SKM-1 treated with dmso at 0.1 percent for 144 hours (cell line): ENCODE results near the gene UBE2G2.
"Not testable (repeated sequence)": the region's sequence is repeated elsewhere in the genome, so short reads cannot be mapped to it uniquely, and the experiment has no call there.

Experiments
- DNase-seq: peaks from one replicate; lab custom pipeline; 2025; ENCODE audit not compliant: unreplicated experiment; lab: John Stamatoyannopoulos, UW

UBE2G2 gene

DNA sequence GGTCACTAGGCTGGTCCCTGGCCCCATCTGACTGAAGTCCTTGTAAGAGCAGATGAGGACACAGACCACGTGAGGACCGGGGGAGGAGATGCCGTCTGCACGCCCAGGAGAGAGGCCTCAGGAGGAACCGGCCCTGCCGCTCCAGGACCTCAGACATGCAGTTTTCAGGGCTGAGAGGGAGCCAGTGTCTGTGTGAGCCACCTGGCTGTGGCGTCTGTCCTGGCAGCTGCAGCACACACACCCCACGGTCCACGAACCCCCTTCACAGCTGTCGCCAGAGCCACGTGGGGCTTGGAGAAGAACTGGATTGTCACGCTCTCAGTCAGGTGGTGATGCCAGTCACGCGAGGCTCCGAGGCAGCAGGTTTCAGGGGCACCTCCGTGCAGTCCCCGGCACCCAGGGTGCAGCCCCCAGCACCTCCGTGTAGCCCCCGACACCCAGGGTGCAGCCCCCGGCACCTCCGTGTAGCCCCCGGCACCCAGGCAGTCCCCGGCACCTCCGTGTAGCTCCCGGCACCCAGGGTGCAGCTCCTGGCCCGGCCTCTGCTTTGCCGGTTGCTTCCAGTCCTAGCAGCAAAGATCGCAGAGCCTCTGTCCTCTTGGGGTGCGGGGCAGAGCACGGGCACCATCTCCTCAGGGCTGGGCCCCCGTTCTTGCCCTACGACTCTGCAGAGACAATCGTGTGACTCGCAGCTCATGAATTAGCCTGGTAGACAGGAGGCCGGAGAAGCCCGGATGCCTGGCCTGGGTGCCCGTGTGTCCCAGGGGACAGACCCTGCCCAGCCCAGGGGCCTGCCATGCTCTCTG lies 35.2 kb upstream of the UBE2G2 start:
- DNase-seq: peak; percentile 53

DNA sequence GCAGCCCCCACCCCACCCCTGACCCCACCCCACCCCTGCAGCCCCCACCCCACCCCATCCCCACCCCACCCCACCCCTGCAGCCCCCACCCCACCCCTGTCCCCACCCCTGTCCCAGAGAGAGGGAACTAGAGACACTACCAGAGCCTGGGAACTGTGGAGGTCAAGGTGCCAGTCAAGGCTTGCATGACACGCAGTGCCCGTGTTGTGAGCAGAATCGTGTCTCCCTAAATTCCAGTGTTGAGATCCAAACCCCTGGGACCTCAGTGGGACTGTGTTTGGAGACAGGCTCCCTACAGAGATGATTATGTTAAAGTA lies 34.7 kb upstream of the UBE2G2 start:
- no peak for DNase-seq

DNA sequence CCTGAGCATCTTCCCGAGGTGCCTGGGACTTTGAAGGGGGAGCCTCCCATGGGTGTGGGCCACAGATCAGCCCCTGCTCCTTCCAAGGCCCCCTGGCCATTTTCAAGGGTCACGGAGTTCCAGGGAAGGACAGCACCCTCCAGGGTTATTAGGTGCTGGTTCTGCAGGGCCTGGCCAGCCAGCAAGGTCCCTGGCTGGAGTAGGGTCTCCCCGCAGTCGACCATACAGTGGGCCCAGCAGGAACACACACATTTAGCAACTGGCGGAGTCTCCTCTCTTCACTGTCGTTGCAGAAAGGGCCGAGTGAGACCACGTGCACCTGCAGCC lies 34.0 kb upstream of the UBE2G2 start:
- DNase-seq: no peak

DNA sequence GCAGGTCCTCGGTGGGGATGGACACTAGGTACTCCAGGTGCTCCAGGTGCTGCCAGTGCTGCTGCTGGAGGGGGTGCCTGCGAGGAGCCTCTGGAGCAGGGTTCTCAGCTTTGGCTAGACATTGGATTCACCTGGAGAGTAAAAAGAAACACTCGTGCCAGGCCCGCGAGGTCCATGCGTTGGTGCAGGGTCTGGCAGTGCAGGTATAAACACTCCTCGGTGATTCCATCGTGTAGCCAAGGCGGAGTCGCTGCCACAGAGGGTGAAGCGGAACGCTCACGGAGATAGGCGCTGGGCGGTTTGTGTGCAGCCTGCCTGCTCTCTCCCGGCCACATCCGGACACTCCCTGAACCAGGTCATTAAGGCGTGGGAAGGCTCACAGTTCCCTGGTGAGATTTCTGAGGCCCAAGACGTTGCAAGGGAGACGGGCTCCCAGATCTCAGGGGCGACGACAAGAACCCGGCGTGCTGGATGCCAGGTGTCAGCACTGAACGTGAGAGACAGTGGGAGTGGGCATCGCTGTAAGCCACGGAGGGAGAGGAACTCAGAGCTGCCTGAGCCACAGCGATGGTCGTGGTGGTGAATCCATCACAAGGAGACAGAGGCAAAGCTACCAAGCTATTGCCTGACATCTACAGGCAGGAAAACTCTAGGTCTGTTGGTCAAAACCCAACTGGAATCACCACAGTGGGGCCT lies 33.5 kb upstream of the UBE2G2 start:
- no peak for DNase-seq

DNA sequence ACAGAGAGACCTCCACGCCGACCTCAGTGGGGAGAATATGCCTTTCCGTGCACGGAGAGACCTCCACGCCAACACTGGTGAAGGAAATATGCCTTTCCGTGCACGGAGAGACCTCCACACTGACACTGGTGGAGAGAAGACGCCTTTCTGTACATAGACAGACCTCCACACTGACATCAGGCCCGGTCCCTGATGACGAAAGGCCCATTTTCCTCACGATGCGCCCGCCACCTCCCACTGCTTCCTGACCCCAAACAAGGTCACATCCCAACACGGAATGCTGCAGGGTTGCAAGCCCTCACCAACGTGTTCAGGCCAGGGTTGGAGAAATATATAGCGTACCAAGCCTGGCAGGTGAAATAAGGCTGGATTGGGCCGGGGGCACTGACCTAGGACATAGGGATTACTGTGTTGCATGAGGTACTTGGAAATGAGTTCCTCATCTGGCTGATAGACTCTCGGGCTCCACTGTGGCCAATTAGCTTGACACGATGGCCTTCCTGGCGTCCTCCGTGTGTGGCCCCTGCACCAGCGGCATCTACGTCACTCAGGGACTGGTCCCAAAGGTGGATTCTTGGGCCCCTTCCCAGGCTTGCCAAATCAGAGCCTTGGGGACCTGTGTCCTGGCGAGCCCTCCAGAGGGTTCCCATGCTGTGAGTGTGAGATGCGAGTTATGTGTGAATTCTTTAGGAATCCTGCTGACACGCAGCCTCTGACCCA lies 32.8 kb upstream of the UBE2G2 start:
- no peak for DNase-seq

DNA sequence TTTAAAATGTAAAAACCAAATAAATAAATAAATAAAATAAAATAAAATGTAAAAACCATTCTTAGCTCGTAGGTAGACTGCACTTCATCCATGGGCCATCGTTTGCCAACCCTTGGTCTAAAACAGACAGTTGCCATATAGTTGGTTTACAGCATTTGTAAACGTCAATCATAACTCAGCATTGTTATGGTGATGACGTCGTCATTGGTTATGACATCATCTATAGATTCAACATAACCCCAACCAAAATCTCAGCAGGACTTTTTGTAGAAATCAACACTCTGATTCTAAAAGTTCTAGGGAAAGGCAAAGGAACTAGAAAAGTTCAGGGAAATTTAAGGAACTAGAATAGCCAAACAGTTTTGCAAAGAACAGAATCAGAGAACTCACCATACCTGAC lies 32.0 kb upstream of the UBE2G2 start:
- no peak for DNase-seq

DNA sequence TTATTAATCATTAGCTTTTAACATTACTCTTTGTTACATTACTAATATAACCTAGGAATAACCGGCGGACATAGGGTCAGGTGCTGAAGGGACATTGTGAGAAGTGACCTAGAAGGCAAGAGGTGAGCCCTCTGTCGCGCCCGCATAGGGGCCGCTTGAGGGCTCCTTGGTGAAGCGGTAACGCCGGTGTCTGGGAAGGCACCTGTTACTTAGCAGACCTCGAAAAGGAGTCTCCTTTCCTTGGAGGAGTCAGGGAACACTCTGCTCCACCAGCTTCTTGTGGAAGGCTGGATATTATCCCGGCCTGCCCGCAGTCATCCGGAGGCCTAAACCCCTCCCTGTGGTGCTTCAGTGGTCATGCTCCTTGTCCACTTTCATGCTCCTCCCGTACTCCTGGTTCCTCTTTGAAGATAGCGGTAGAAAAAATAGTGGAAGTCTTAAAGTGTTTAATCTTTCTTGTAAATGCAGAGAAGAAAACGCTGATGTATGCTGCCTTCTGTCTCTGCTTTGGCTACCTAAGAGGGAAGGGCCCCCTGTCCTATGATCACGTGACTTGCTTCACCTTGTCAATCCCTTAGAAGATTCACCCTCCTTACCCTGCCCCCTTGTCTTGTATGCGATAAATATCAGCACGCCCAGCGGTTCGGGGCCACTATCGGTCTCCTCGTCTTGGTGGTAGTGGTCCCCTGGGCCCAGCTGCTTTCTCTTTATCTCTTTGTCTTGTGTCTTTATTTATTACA lies 31.1 kb upstream of the UBE2G2 start:
- not testable (repeated sequence) for DNase-seq

DNA sequence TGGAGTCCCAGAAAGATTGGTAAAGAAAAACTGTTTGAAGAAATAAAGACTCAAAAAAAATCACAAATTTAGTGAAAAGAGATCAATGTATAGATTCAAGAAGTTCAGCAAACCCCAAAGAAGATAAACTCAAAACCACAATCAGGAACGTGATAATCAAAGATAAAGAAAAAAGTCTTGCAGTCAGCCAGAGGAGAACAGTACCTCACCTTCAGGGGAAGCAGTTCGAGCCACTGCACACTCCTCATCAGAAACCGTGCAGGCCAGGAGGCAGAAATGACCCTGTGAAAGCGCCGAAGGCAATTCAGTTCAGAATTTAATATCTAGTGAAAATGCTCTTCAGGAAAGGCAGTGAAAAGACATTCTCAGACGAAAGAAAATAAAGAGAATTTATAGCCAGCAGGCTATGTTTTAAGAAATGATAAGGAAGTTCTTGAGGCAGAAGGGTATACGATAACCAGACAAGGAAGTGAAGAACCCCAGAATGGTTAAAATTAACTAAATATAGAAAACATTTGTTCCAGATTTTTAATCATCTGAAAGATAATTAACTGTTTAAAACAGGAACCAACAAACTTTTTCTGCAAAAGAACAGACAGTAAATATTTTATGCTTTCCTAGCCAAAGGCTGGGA lies 29.7 kb upstream of the UBE2G2 start:
- no peak for DNase-seq

DNA sequence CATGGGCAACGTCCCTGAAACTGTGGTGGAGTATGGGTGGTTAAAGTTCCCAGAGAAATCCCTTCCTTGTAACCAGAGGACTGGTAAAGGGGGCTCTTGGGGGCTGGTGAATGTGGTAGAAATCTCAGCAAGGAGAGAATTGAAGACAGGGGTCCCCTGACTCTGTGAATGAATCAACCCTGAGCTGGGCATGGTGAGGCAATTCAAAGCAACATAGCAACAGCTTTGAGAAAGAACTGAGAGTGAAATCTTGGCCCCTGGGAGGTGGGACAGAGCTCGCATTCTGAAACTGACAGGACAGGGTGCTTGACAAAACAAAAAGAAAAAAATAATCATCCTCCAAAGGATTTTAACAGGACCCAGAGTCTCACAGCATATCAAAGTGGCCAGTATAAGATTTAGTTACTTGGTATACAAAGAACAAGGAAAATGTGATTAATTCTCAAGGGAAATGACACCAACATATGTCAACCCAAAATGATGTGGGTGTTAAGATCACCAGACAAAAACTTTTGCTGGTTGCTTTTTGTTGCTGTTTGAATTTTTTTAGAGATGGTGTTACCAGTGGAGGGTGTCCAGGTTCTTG lies 28.0 kb upstream of the UBE2G2 start:
- no peak for DNase-seq

DNA sequence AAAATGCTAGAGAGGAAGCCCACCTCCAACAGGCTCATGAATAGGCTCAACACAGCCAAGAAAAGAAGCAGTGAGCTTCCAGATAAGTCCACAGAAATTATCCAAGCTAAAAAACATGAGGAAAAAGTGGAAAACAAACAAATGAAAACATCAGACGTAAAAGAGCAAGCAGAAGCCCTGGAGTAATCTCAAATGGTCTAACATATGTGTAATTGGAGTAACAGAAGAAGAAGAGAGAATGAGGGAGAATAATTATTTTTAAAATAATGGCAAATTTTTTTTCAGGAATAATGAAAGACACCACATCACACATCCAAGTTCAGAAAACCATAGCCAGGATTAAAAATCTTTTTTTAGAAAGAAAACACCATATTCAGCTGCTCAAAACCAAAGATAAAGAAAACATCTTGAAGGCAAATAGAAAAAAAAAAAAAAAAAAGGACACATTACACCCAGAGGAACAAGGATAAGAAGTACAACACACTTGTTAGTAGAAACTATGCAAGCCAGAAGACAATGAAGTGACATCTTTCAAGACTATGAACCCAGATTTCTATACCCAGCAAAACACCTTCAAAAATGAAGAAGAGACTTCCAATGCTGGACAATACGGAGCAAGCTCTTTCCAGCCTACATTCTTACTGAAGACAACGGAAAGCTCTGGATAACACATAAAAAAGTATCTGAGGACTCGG lies 26.9 kb upstream of the UBE2G2 start:
- DNase-seq: no peak

DNA sequence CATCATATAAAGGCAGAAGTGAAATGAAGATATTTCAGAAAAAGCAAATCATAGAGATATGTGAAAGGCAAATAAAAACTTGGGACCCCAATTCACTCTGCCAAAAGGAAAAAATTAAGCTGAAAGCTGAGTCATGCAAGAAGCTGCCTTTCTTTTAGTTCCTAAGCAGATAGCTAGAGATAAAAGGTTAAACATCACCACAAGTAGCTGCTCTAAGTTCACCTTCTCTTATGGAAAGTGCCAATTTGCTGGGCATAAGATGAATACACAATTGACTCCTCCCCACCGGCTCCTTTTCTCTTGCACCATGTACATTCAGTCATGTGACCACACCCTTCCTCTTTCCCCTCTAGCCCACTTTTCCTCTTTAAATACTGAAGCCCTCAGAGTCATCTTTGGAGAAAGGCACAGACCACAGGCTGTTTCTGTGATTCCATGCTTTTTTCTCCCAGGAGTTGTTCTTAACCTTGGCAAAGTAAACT lies 21.6 kb upstream of the UBE2G2 start:
- no peak for DNase-seq

DNA sequence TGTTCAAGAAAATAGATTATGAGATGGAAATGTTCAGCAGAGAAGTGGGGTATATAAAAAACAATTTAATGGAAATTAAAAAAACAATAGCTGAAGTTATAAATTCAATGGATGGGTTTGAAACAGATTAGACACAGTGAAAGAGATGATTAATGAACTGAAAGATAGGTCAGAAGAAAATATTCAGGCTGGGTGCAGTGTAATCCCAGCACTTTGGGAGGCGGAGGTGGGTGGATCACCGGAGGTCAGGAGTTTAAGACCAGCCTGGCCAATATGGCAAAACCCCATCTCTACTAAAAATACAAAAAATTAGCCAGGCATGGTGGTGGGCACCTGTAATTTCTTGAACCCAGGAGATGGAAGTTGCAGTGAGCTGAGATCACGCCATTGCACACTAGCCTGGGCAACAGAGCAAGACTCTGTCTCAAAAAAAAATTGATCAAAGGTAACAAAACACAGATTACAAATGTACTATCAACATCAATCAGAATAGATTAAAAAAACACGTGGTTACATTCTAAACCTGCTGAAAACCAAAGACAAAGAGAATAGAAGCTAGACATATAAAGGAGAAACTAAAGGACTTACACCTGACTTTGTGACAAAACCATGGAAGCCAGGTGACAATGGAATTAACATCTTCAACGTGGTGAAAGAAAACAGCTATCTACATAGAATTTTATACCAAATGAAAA lies 21.0 kb upstream of the UBE2G2 start:
- no peak for DNase-seq

DNA sequence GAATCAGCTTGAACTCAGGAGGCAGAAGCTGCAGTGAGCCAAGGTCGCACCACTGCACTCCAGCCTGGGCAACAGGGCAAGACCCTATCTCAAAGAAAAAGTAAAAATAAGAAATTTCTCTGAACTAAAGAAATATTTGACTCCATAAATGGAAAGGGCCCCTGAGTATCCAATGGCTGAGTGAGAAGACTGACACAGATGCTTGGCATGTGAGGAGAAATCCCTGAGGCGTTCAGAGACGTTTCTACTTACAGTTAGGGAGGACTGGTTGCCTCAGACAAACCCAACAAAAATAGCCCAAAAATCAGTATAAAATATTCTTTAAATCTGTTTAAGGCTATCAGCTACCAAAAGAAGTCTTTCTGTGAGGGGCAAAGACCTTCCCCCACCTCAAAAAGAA lies 19.2 kb upstream of the UBE2G2 start:
- no peak for DNase-seq

DNA sequence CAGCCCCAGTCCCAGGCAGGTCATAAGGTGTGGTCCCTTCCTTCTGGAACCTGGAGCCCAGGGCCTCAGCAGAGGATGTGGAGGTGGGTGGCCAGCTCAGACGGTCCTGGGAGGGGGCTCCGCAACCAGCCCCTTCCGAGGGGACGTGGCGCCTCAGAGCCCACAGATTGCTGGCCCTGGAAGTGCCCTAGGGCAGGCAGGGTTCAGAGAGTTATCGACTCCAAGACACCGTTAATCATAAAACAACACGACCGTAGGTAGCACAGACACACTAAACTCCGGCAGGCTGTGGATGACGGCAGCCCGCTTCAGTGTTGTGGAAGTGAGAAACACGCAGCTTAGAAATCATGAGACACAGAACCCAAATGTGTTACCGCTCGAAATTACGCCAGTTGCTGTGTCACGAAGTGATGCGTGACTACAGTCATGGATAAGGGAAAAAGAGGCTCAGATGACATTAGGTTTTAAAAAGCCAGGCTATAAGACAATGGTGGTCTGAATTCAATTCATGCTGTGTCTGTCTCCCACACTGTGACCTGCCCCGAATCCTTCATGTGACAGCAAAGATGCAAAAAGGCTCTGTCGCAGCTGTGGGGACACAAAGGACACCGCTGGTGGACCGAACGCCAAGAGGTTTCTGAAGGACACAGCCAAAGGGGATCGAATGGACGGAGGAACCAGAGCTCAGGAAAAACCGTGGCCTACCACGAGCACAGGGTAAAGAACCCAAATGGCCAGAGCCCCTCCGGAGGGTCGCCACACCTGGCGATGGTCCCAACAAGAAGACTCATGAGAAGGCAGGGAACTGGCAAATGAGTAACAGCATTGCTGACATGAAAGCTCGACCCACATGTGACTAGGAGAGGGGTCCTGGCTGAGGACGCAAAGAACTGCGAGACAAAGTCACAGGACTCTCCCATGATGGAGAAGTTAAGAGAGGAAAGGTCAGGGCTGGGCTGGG lies 17.9 kb upstream of the UBE2G2 start:
- no peak for DNase-seq

DNA sequence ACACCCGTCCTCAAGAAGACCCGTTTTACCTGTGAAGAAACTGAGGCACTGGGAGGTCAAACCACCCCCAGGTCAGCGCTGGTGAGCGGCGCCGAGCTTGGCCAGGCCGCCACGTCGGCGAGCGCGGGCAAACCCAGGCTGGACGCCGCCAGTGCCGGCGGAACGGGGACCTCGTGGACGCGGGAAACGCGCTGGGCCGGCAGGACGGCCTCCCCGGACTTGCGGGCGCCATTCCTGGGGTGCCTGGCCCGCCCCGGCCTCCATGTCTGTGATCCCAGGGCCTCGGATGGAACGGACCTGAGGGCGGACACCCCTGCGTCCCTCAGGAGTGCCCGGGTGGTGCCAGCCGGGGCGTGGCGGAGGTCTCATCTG lies 17.0 kb upstream of the UBE2G2 start:
- no peak for DNase-seq

DNA sequence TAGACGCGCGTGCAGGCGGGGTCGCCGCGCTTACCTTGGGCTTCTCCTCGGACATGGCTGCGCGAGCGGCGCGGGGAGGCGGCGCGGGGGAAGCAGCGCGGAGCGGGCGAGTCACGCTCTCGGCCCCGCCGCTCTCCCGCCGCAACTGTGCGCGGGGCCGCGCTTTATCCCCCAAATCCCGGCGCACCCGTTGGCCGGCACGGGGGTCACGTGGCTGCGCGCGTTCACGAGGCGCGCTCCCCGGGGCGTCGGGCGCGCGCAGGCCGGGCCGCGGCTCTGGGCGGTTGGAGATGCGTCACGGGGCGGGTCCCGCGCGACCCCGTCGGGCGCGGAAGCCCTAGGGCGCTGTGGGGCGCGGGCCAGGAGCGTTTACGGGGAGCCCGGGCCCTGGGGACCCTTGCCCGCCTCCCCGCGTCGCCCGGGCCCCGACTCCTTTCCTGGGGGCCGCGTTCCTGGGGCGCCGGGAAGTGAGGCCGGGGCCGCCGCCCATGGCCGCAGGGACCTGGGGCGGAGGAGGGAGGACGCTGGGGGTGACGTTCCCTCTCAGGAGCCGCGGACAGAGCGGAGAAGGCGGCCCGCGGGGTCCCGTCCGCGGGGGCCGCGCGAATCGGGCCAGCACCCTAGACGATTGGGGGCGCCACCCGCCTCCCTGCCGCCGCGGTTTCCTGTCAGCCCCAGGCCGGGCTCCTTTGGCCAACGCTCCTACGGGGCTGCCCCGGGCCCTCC lies 16.5 kb upstream of the UBE2G2 start, which contains the start of gene SUMO3:
Gene SUMO3 (minus strand): TSS at position 149 of the 726 bp plus-strand sequence. CDS start 94 bp downstream, at position 55.
- DNase-seq: peak; percentile 64

DNA sequence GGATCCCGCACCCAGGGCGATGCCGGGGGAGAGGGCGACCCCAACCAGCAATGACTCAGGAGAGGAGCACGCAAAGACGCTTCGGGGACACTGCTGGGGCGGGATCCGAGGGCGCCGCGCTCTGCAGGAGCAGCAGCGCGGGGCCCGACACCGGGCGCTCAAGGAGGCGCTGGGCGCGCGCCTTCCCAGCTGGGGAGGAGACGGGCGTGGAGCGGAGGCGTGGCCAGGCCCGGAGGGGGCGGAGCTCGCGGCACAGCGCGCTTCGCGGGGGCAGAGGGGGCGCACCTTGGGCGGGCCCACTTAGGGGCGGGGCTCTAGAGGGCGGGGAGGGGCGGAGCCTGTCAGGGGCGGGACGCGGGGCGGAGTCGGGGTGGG lies 15.9 kb upstream of the UBE2G2 start:
- peak; percentile 69 for DNase-seq
